Measurements from ENCODE around the gene PPP1R1C.

DNA sequence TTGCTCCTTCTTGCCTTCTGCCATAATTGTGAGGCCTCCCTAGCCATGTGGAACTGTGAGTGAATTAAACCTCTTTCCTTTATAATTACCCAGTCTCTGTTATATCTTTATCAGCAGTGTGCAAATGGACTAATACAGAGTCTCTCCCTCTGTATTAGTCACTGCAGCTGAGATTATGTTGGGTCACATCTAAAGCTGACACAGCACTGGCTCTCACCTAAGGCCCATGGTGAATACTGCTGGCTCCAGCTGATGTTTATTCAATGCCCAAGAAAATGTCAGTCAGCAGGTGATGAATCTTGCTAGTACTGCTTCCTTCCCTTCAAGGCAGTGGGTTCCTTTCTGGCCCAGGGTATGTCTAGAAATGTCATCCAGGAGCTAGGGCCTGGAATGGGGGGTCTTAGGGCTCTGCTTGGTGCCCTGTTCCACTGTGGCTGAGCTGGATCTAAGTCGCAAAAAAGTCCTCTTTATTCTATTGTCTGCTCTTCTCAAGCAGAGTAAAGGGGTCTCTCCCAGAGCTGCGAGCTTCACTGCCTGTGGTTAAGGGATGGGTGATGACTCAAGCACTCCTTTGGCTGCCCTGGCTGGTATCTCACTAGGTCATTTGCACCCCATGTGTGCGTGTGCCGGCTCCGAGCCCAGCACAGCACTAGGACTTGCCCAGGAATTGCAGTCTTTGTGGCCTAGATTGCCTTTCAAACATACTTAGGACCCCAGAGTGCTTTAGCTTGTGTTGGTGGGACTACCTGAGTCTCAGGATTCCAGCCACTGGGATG, 29.9 kb downstream of the PPP1R1C start:
- TF ChIP-seq, protein P1, sequence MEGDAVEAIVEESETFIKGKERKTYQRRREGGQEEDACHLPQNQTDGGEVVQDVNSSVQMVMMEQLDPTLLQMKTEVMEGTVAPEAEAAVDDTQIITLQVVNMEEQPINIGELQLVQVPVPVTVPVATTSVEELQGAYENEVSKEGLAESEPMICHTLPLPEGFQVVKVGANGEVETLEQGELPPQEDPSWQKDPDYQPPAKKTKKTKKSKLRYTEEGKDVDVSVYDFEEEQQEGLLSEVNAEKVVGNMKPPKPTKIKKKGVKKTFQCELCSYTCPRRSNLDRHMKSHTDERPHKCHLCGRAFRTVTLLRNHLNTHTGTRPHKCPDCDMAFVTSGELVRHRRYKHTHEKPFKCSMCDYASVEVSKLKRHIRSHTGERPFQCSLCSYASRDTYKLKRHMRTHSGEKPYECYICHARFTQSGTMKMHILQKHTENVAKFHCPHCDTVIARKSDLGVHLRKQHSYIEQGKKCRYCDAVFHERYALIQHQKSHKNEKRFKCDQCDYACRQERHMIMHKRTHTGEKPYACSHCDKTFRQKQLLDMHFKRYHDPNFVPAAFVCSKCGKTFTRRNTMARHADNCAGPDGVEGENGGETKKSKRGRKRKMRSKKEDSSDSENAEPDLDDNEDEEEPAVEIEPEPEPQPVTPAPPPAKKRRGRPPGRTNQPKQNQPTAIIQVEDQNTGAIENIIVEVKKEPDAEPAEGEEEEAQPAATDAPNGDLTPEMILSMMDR (conservative IDR thresholded peaks at IDR 0.05; ENCODE audit: low read length): no peak
- TF ChIP-seq EZH2phosphoT487 (IDR thresholded peaks at IDR 0.05; ENCODE audit: borderline replicate concordance, low read depth, low read length): no peak
